Stimulated activated CD4-positive, alpha-beta T cell treated with anti-CD3 and anti-CD28 coated beads, Interleukin-15, amount 100 ng/mL, for 1 hour (primary cell): Measurements from ENCODE around the gene PIK3CA.

Experiments used
- DNase-seq, 2 donors: peaks; one replicate each; pipeline ENCODE4 v3.0.0-alpha.2; 2020; ENCODE audit warnings: low read depth in 1 of 2, low spot score in 1 of 2

PIK3CA gene

GRCh38 chr3:179156775-179157174 lies 8.6 kb downstream of the PIK3CA start:
- DNase-seq, result no peak

- DNase-seq, result no peak
These were observed 10.3 kb downstream of the PIK3CA start for GRCh38 chr3:179158336-179159039.

- DNase-seq, result no peak
These were observed 15.3 kb downstream of the PIK3CA start for GRCh38 chr3:179163503-179163902.

GRCh38 chr3:179164857-179165256 lies 16.7 kb downstream of the PIK3CA start:
- no peak for DNase-seq

- DNase-seq, result no peak
These were observed 18.5 kb downstream of the PIK3CA start for GRCh38 chr3:179166561-179167201.

GRCh38 chr3:179168918-179169317 lies 20.8 kb downstream of the PIK3CA start:
- DNase-seq, result no peak

GRCh38 chr3:179172546-179172945 lies 24.4 kb downstream of the PIK3CA start:
- DNase-seq, result no peak

- DNase-seq, result no peak
These were observed 26.2 kb downstream of the PIK3CA start for GRCh38 chr3:179174316-179174715.

GRCh38 chr3:179174898-179175297 lies 26.7 kb downstream of the PIK3CA start:
- no peak for DNase-seq

- DNase-seq, result no peak
These were observed 27.2 kb downstream of the PIK3CA start for GRCh38 chr3:179175358-179175757.

GRCh38 chr3:179177611-179178010 lies 29.5 kb downstream of the PIK3CA start:
- DNase-seq, result no peak

GRCh38 chr3:179179256-179179655 lies 31.1 kb downstream of the PIK3CA start:
- DNase-seq, result no peak

- DNase-seq, result no peak
These were observed 32.0 kb downstream of the PIK3CA start for GRCh38 chr3:179179979-179180759.

GRCh38 chr3:179181021-179181472 lies 32.9 kb downstream of the PIK3CA start:
- DNase-seq, result no peak

- no peak for DNase-seq
These were observed 33.9 kb downstream of the PIK3CA start for GRCh38 chr3:179181993-179182551.

- DNase-seq, result no peak
These were observed 34.7 kb downstream of the PIK3CA start for GRCh38 chr3:179182902-179183301.

GRCh38 chr3:179184826-179185225 lies 36.7 kb downstream of the PIK3CA start:
- DNase-seq, result no peak

GRCh38 chr3:179186426-179186825 lies 38.3 kb downstream of the PIK3CA start:
- DNase-seq, result no peak

- no peak for DNase-seq
These were observed 41.6 kb downstream of the PIK3CA start for GRCh38 chr3:179189759-179190158.

- DNase-seq, result no peak
These were observed 42.4 kb downstream of the PIK3CA start for GRCh38 chr3:179190581-179190980.

- DNase-seq, result no peak
These were observed 44.4 kb downstream of the PIK3CA start for GRCh38 chr3:179192542-179192941.

GRCh38 chr3:179194931-179195330 lies 46.8 kb downstream of the PIK3CA start:
- no peak for DNase-seq
